OCI-LY7 (cell line): ENCODE data around the gene BRICD5. TPM values are rescaled to one million over a fixed set of nuclear protein-coding genes. Genes with fewer than 3 reads are reported as not detected.

ENCODE experiments used
- BruUV-seq: library from RNA; stranded (reverse); fragments of 400-500 nt; replicated peaks from 2 replicates; lab custom pipeline; 2021; lab: Mats Ljungman, UMichigan
- CTCF ChIA-PET: fragments of 300-600 bp; sonication (Branson Sonifier 250); formaldehyde crosslinking; loops from one replicate; lab custom pipeline; 2022; ENCODE audit warnings: antibody characterized with exemption; ENCODE audit not compliant: unreplicated experiment; lab: Charles Lee
- POLR2A ChIA-PET: fragments of 300-600 bp; sonication (Branson Sonifier 250); formaldehyde crosslinking; loops from one replicate; lab custom pipeline; 2022; ENCODE audit warnings: antibody characterized with exemption; lab: Charles Lee
- DNase-seq: peaks from one replicate; pipeline ENCODE4 v3.0.0-alpha.2; 2015; ENCODE audit warnings: low spot score
- H2AFZ ChIP-seq: fragments of 200-600 bp; sonication (generic), shearing (Covaris generic); 2 replicates; pipeline ENCODE4 v1.6.1; 2014; ENCODE audit warnings: mild to moderate bottlenecking, antibody characterized with exemption, low read length, moderate library complexity
- H3K27ac ChIP-seq: fragments of 200-600 bp; sonication (generic); 2 replicates; pipeline ENCODE4 v1.5.1; 2014; ENCODE audit warnings: mixed run types, low read depth, mild to moderate bottlenecking, moderate library complexity, low read length, inconsistent platforms; ENCODE audit not compliant: poor library complexity, severe bottlenecking
- H3K36me3 ChIP-seq: fragments of 200-600 bp; sonication (generic); 2 replicates; pipeline ENCODE4 v1.6.1; 2014; ENCODE audit warnings: mild to moderate bottlenecking, antibody characterized with exemption, low read length, moderate library complexity, mixed read lengths; ENCODE audit not compliant: insufficient read depth
- H3K4me1 ChIP-seq: fragments of 200-600 bp; sonication (generic); 2 replicates; pipeline ENCODE4 v1.5.1; 2014; ENCODE audit warnings: mild to moderate bottlenecking, low read length; ENCODE audit not compliant: insufficient read depth, poor library complexity, severe bottlenecking
- H3K4me2 ChIP-seq: fragments of 200-600 bp; sonication (generic); 2 replicates; pipeline ENCODE4 v1.6.1; 2014; ENCODE audit warnings: mild to moderate bottlenecking, low read length
- H3K4me3 ChIP-seq: fragments of 200-600 bp; sonication (generic); 2 replicates; pipeline ENCODE4 v1.5.1; 2014; ENCODE audit warnings: mild to moderate bottlenecking, low read depth, low read length; ENCODE audit not compliant: poor library complexity, severe bottlenecking
- H3K79me2 ChIP-seq: fragments of 200-600 bp; sonication (generic); 2 replicates; pipeline ENCODE4 v1.6.1; 2016; ENCODE audit warnings: low read depth, mild to moderate bottlenecking, low read length, moderate library complexity, mixed read lengths; ENCODE audit not compliant: insufficient read depth
- H3K9me2 ChIP-seq: fragments of 200-600 bp; sonication (generic); 2 replicates; pipeline ENCODE4 v1.6.1; 2016; ENCODE audit warnings: mild to moderate bottlenecking, low read length, mixed read lengths; ENCODE audit not compliant: insufficient read depth
- H3K9me3 ChIP-seq: fragments of 200-600 bp; sonication (generic); 2 replicates; pipeline ENCODE4 v1.6.1; 2014; ENCODE audit warnings: mild to moderate bottlenecking, mixed run types, low read length, mixed read lengths
- H4K20me1 ChIP-seq: fragments of 200-600 bp; sonication (generic); 2 replicates; pipeline ENCODE4 v1.6.1; 2014; ENCODE audit warnings: mild to moderate bottlenecking, antibody characterized with exemption, low read length, moderate library complexity, mixed read lengths; ENCODE audit not compliant: insufficient read depth
- EZH2phosphoT487 ChIP-seq: fragments of 200-600 bp; sonication (generic); IDR thresholded peaks from 2 replicates; pipeline ENCODE4 v1.6.1; 2018; ENCODE audit warnings: low read depth, borderline replicate concordance, mild to moderate bottlenecking, mixed run types, antibody characterized with exemption, low read length, moderate library complexity, mixed read lengths
- intact Hi-C: fragments of 100-400 bp; cut with micrococcal nuclease; formaldehyde crosslinking; loops from one replicate; pipeline ENCODE4 v1.10.0; 2022; ENCODE audit not compliant: unreplicated experiment
- total RNA-seq, 2 experiments: library from RNA; depleted of rRNA in 1 of 2; stranded (reverse); fragments of >200 nt in 1 of 2; shearing (Covaris generic) in 1 of 2; gene quantifications; 2 replicates each; pipeline ENCODE4 v1.2.3, GENCODE V29; 2014 to 2022
- TF ChIP-seq, protein P1 (sequence below): fragments of 200-600 bp; sonication (generic); conservative IDR thresholded peaks from 2 replicates; pipeline ENCODE4 v1.5.1; 2014; ENCODE audit warnings: mild to moderate bottlenecking, antibody characterized with exemption, low read length, moderate library complexity, mixed read lengths

BRICD5 gene
- total RNA-seq, 2 experiments from 2014 or later, result 30.4 to 31.7 TPM

DNA sequence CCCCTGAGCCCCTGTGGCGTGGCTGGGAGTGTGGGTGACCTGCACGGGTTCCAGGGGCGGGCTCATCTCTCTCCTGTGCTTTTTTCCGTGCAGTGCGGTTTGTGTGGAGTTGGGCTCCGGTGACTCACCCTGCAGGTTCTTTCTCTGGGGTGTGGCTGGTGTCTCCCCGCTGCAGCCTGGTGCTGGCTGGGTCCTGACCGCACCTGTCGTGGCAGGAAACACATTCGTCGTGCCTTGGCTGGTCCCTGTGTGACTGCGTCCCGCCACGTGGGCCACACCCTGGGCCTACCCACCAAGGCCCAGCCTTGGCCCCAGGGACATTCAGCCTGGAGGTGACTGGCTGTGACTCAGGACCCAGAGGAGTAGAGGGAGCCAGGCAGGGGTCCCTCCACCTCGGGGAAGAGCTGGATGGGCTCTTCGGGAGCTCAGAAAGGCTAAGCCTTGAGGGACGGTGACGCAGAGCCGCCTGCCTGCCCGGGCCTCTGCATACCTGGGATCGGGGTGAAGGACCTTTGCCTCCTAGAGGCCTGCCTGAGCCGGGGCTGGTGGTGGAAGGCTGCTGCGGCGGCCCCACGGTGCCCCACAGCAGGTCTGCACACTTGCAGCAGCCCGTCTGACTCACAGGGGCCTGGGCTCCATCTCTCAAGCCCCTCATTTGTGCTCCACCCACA is 47.3 kb downstream of the BRICD5 start:
- no TSS peak for BruUV-seq
- ChIA-PET POLR2A (no interaction called here), CTCF (no interaction called here)
- Histone ChIP-seq H3K4me2 (no peak overlapping the region), H3K9me3 (0 out of 2 replicates have a peak, but pooled peaks cover 8% of the 10 kb centered on the region), H3K27ac (no peak overlapping the region), H4K20me1 (no peaks in the 10 kb centered on the region), H3K4me3 (no peak overlapping the region), H3K9me2 (no peaks in the 10 kb centered on the region), H3K4me1 (no peaks in the 10 kb centered on the region), H3K79me2 (peaks cover 14% of the 10 kb centered on the region), H2AFZ (no peak overlapping the region), H3K36me3 (peaks cover 71% of the 10 kb centered on the region)
- no peak for DNase-seq
- TF ChIP-seq EZH2phosphoT487, result no peak
- TF ChIP-seq, protein P1, sequence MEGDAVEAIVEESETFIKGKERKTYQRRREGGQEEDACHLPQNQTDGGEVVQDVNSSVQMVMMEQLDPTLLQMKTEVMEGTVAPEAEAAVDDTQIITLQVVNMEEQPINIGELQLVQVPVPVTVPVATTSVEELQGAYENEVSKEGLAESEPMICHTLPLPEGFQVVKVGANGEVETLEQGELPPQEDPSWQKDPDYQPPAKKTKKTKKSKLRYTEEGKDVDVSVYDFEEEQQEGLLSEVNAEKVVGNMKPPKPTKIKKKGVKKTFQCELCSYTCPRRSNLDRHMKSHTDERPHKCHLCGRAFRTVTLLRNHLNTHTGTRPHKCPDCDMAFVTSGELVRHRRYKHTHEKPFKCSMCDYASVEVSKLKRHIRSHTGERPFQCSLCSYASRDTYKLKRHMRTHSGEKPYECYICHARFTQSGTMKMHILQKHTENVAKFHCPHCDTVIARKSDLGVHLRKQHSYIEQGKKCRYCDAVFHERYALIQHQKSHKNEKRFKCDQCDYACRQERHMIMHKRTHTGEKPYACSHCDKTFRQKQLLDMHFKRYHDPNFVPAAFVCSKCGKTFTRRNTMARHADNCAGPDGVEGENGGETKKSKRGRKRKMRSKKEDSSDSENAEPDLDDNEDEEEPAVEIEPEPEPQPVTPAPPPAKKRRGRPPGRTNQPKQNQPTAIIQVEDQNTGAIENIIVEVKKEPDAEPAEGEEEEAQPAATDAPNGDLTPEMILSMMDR, result no peak
- intact Hi-C loops, result no loop called here

DNA sequence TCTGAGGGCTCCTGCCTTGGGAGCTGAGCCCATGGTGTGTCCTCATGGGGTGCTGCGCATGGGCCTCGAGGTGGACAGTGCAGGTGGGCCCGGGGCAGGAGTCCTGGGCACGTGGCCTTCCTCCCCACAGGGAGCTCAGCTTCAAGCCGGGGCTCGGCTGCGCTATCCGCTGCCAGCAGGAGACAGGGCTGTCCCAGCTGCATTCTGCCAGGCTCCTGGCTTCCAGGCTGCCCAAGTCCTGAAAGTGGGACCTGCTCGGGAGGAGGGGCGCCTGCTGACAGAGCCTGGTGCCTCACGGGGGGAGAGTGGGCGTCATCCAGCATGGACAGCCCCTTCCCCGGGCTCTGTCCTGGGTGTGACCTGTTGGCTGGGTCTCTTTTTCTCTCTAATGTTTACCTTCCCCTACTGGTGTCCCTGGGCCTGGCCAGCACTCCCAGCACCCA is 48.0 kb downstream of the BRICD5 start:
- Histone ChIP-seq H2AFZ (no peak overlapping the region), H3K36me3 (peaks cover 64% of the 10 kb centered on the region), H3K4me1 (no peaks in the 10 kb centered on the region), H4K20me1 (no peaks in the 10 kb centered on the region), H3K79me2 (peaks cover 21% of the 10 kb centered on the region), H3K4me3 (no peak overlapping the region), H3K27ac (no peak overlapping the region), H3K4me2 (no peak overlapping the region), H3K9me3 (0 out of 2 replicates have a peak, but pooled peaks cover 8% of the 10 kb centered on the region), H3K9me2 (no peaks in the 10 kb centered on the region)
- ChIA-PET CTCF (no interaction called here), POLR2A (no interaction called here)
- TF ChIP-seq EZH2phosphoT487, result no peak
- TF ChIP-seq, protein P1, result no peak
- intact Hi-C loops, result no loop called here
- no TSS peak for BruUV-seq
- no peak for DNase-seq

DNA sequence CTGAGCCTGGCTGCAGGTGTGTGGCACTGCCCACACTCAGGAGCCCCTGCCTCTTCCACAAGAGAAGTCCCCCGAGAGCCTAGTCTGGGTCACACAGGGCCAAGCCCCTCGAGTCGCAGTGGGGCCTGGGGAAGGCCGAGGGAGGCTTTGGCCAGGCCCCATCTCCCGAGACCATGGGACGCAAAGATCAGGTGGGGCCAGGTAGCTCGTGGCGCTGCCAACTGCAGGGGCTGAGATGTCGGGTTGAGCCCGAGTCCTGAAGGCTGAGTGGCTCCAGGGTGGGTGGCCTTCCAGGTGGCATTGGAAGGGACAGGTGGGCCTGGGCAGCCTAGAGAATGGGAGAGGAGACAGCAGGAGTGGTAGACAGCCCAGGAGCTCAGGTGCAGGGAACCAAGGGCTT is 48.8 kb downstream of the BRICD5 start:
- Histone ChIP-seq H3K9me3 (0 out of 2 replicates have a peak, but pooled peaks cover 8% of the 10 kb centered on the region), H3K9me2 (no peaks in the 10 kb centered on the region), H3K27ac (no peak overlapping the region), H2AFZ (no peak overlapping the region), H3K4me2 (no peak overlapping the region), H3K4me3 (no peak overlapping the region), H3K36me3 (peaks cover 56% of the 10 kb centered on the region), H3K4me1 (peaks cover 7% of the 10 kb centered on the region), H4K20me1 (peaks cover 4% of the 10 kb centered on the region; the same call in 1 of the 2 replicates), H3K79me2 (peaks cover 29% of the 10 kb centered on the region)
- DNase-seq, result no peak
- no TSS peak for BruUV-seq
- intact Hi-C loops, result no loop called here
- TF ChIP-seq EZH2phosphoT487, result no peak
- TF ChIP-seq, protein P1, result no peak
- CTCF ChIA-PET, result no interaction called here
- POLR2A ChIA-PET, result interaction anchor here (0.6 kb wide), 1 partner anchor 202 kb away, joined by 4 read pairs; no protein-coding TSS in a partner anchor
